ENCODE data around the gene VNN1. TPM values are rescaled to one million over a fixed set of nuclear protein-coding genes. Genes with fewer than 3 reads are reported as not detected.

VNN1 gene
- total RNA-seq, 1 donor from 2014 or later = not detected

GRCh38 chr6:132703936-132704335 lies 9.9 kb downstream of the VNN1 start:
- H3K27me3 Mint-ChIP-seq (ENCODE audit: low read depth) = peaks cover 15% of the 10 kb centered on the region
- TF ChIP-seq CTCF (IDR thresholded peaks at IDR 0.05) = no peak
- H3K9me3 Mint-ChIP-seq (ENCODE audit: low read depth) = peaks cover 16% of the 10 kb centered on the region
- H3K4me3 Mint-ChIP-seq (ENCODE audit: unreplicated experiment) = no peak overlapping the region
- H3K36me3 Mint-ChIP-seq (ENCODE audit: low read depth) = peaks cover 2% of the 10 kb centered on the region
- H3K4me1 Mint-ChIP-seq (ENCODE audit: low read depth) = no peaks in the 10 kb centered on the region
- DNase-seq (ENCODE audit: low spot score) = no peak
- no peak overlapping the region for H3K27ac Mint-ChIP-seq (ENCODE audit: unreplicated experiment)

DNA sequence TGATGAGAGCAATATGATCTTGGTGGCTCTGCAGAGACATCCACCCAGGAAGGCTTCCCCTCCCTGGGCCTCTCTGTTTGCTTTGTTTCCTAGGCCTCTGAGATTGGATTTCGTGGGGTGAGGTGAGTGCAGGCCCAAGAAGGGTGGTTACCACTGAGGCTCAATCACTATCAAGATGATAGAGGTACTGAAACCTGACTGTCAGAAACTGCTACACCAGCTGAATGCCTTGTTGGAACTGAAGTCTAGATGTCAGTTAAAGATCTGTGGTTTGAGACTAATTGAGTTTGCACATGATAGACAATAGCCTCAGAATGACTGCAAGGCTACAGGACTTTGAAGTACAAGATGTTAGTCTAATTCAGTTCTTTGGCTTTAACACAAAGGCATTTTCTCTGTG lies 15.2 kb downstream of the VNN1 start:
- Mint-ChIP-seq H3K36me3 (ENCODE audit: low read depth) (peaks cover 8% of the 10 kb centered on the region), H3K9me3 (ENCODE audit: low read depth) (peaks cover 13% of the 10 kb centered on the region), H3K27ac (ENCODE audit: unreplicated experiment) (no peak overlapping the region), H3K27me3 (ENCODE audit: low read depth) (peaks cover 11% of the 10 kb centered on the region), H3K4me3 (ENCODE audit: unreplicated experiment) (no peak overlapping the region), H3K4me1 (ENCODE audit: low read depth) (no peaks in the 10 kb centered on the region)
- DNase-seq (ENCODE audit: low spot score) = no peak
- TF ChIP-seq CTCF (IDR thresholded peaks at IDR 0.05) = no peak

- no peak for TF ChIP-seq CTCF (IDR thresholded peaks at IDR 0.05)
- no peak overlapping the region for H3K4me3 Mint-ChIP-seq (ENCODE audit: unreplicated experiment)
- H3K27me3 Mint-ChIP-seq (ENCODE audit: low read depth) = no peaks in the 10 kb centered on the region
Observed at GRCh38 chr6:132695773-132696172, 18.1 kb downstream of the VNN1 start.

GRCh38 chr6:132693478-132693877 lies 20.4 kb downstream of the VNN1 start:
- H3K27ac Mint-ChIP-seq (ENCODE audit: unreplicated experiment) = no peak overlapping the region
- H3K36me3 Mint-ChIP-seq (ENCODE audit: low read depth) = peaks cover 8% of the 10 kb centered on the region
- no peak for DNase-seq (ENCODE audit: low spot score)
- H3K4me1 Mint-ChIP-seq (ENCODE audit: low read depth) = no peaks in the 10 kb centered on the region
- TF ChIP-seq CTCF (IDR thresholded peaks at IDR 0.05) = no peak
- no peak overlapping the region for H3K4me3 Mint-ChIP-seq (ENCODE audit: unreplicated experiment)
- H3K27me3 Mint-ChIP-seq (ENCODE audit: low read depth) = peaks cover 12% of the 10 kb centered on the region
- H3K9me3 Mint-ChIP-seq (ENCODE audit: low read depth) = peaks cover 13% of the 10 kb centered on the region

More at GRCh38 chr6:132695773-132696172, 18.1 kb downstream of the VNN1 start:
- Mint-ChIP-seq H3K9me3 (ENCODE audit: low read depth) (peaks cover 13% of the 10 kb centered on the region), H3K4me1 (ENCODE audit: low read depth) (no peaks in the 10 kb centered on the region), H3K36me3 (ENCODE audit: low read depth) (peaks cover 8% of the 10 kb centered on the region), H3K27ac (ENCODE audit: unreplicated experiment) (no peak overlapping the region)
- no peak for DNase-seq (ENCODE audit: low spot score)

DNA sequence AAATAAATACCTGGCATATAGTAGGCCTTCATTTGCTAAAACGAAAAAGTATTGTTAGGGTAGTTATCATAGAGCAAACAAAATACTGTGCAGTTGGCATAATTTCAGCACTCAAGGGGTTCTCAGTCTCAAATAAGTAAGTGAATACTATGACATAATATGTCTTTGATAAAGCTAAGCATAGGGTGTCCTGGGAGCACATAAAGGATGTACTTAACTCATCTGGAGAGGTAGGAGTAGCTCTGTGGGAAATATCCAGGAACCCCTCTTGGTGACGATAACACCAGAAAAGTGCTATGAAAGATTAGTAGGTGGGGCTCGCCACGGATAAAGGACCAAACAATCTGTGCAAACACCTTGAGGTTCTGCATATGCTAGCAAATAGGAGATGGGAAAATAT lies 23.2 kb downstream of the VNN1 start:
- no peak for TF ChIP-seq CTCF (IDR thresholded peaks at IDR 0.05)
- no peaks in the 10 kb centered on the region for H3K4me1 Mint-ChIP-seq (ENCODE audit: low read depth)
- no peak overlapping the region for H3K27ac Mint-ChIP-seq (ENCODE audit: unreplicated experiment)
- peaks cover under 1% of the 10 kb centered on the region for H3K36me3 Mint-ChIP-seq (ENCODE audit: low read depth)
- no peak overlapping the region for H3K4me3 Mint-ChIP-seq (ENCODE audit: unreplicated experiment)
- H3K27me3 Mint-ChIP-seq (ENCODE audit: low read depth) = peaks cover 25% of the 10 kb centered on the region
- DNase-seq (ENCODE audit: low spot score) = no peak
- peaks cover 2% of the 10 kb centered on the region for H3K9me3 Mint-ChIP-seq (ENCODE audit: low read depth)

Measured in chondrocyte (in vitro differentiated cells).